ENCODE measurements around the gene GRPR. TPM values are rescaled to one million over a fixed set of nuclear protein-coding genes. Genes with fewer than 3 reads are reported as not detected.

The GRPR gene
- total and polyA plus RNA-seq, 10 of the 15 experiments (the other 5 are each of a cell fraction or from before 2014, with no cell fraction given), result 0.10 to 3.7 (median 0.21) TPM; not detected in 1

- H3K4me1 ChIP-seq (ENCODE audit: control insufficient read depth, insufficient read depth, low read length), result no peaks in the 10 kb centered on the region
- DNase-seq (ENCODE audit: low read depth, low spot score) (no peak), FAIRE-seq (no peak), ATAC-seq (no peak)
- no peak overlapping the region for H3K4me3 ChIP-seq
- H3K79me2 ChIP-seq (ENCODE audit: control insufficient read depth, insufficient read depth, low read length), result no peaks in the 10 kb centered on the region
- in situ Hi-C loops (cut with MboI), result no loop called here
- H4K20me1 ChIP-seq (ENCODE audit: control insufficient read depth, insufficient read depth), result no peaks in the 10 kb centered on the region
- no peaks in the 10 kb centered on the region for H3K9me3 ChIP-seq (replicated peaks; ENCODE audit: control insufficient read depth, insufficient read depth, low read length)
- no peak overlapping the region for H3K9ac ChIP-seq (ENCODE audit: control insufficient read depth, insufficient read depth, low read length)
- no TSS peak for BruUV-seq (replicated peaks)
- POLR2A ChIA-PET, result no interaction called here
- no peak overlapping the region for H2AFZ ChIP-seq (ENCODE audit: control insufficient read depth, low read depth, low read length)
- H3K27me3 ChIP-seq (replicated peaks in 1 of 2; ENCODE audit: control insufficient read depth in 2 of 2, insufficient read depth in 2 of 2, low read length in 1 of 2), result no peaks in the 10 kb centered on the region
- H3K27ac ChIP-seq (ENCODE audit: control insufficient read depth, insufficient read depth), result no peak overlapping the region
- H3K36me3 ChIP-seq (ENCODE audit: control insufficient read depth in 2 of 2, insufficient read depth in 2 of 2, low read length in 1 of 2), result no peaks in the 10 kb centered on the region
- SMC1A ChIA-PET (ENCODE audit: uncharacterized antibody, unreplicated experiment), result interaction anchor here (1.7 kb wide), 1 partner anchor 23 kb away, joined by 4 read pairs; no protein-coding TSS in a partner anchor
- TF ChIP-seq CEBPB (IDR thresholded peaks at IDR 0.05; ENCODE audit: borderline replicate concordance in 1 of 2, low read depth in 2 of 2, low read length in 2 of 2) (no peak), ATF7 (IDR thresholded peaks at IDR 0.05; ENCODE audit: low read depth) (0 out of 2 replicates have a peak, but pooled peaks have one; percentile 45)
- CTCF ChIA-PET, result no interaction called here
- 42% methylated on average over 1 of the region's 1 CpG for WGBS (ENCODE audit: insufficient coverage, insufficient replicate concordance, low lambda C conversion rate, missing lambda C conversion rate)
- RAD21 ChIA-PET (ENCODE audit: unreplicated experiment), result no interaction called here
- no peak overlapping the region for H3K4me2 ChIP-seq (ENCODE audit: control insufficient read depth, insufficient read depth)
- intact Hi-C loops (cut with micrococcal nuclease; ENCODE audit: unreplicated experiment), result no loop called here
These were observed 65.3 kb downstream of the GRPR start for GRCh38 chrX:16188687-16189086.

DNA sequence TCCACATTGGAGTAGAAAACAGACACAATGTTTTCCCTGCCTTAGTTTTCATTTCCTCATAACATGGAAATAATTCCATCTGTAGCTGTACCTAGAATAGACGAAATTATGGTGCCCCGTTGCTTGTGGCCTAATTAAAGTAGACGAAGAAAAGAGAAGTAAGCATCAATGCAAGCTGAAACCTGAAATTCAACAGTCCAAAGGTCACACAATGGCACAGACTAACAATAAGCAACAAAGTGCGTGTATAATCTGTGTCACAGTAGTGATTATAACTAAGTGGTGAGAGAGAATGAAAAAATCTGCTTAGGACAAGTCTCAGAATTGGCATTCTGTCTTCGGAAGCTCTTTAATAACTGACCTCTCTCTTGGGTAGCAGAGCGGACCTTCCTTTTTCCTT, 68.2 kb downstream of the GRPR start:
- SMC1A ChIA-PET (ENCODE audit: uncharacterized antibody, unreplicated experiment), result interaction anchor here (0.9 kb wide), 1 partner anchor 20 kb away, joined by 4 read pairs; no protein-coding TSS in a partner anchor

More for the DNA sequence above, 68.2 kb downstream of the GRPR start:
- H3K9ac ChIP-seq (ENCODE audit: control insufficient read depth, insufficient read depth, low read length), result no peak overlapping the region
- in situ Hi-C loops (cut with MboI), result no loop called here
- H2AFZ ChIP-seq (ENCODE audit: control insufficient read depth, low read depth, low read length), result no peak overlapping the region
- H3K4me1 ChIP-seq (ENCODE audit: control insufficient read depth, insufficient read depth, low read length), result no peaks in the 10 kb centered on the region
- intact Hi-C loops (cut with micrococcal nuclease; ENCODE audit: unreplicated experiment), result no loop called here
- FAIRE-seq (no peak), ATAC-seq (peak; percentile 63), DNase-seq (ENCODE audit: low read depth, low spot score) (no peak)
- H3K27me3 ChIP-seq (replicated peaks in 1 of 2; ENCODE audit: control insufficient read depth in 2 of 2, insufficient read depth in 2 of 2, low read length in 1 of 2), result no peaks in the 10 kb centered on the region
- no peaks in the 10 kb centered on the region for H3K36me3 ChIP-seq (ENCODE audit: control insufficient read depth in 2 of 2, insufficient read depth in 2 of 2, low read length in 1 of 2)
- no peaks in the 10 kb centered on the region for H3K79me2 ChIP-seq (ENCODE audit: control insufficient read depth, insufficient read depth, low read length)
- 41% methylated on average over 6 of the region's 6 CpGs for WGBS (ENCODE audit: insufficient coverage, insufficient replicate concordance, low lambda C conversion rate, missing lambda C conversion rate)
- RAD21 ChIA-PET (ENCODE audit: unreplicated experiment), result no interaction called here
- CTCF ChIA-PET, result interaction anchor here (1.1 kb wide), 1 partner anchor 53 kb away, joined by 3 read pairs; no protein-coding TSS in a partner anchor
- H3K9me3 ChIP-seq (replicated peaks; ENCODE audit: control insufficient read depth, insufficient read depth, low read length), result no peaks in the 10 kb centered on the region
- no peak overlapping the region for H3K27ac ChIP-seq (ENCODE audit: control insufficient read depth, insufficient read depth)
- BruUV-seq (replicated peaks), result no TSS peak
- no peak overlapping the region for H3K4me3 ChIP-seq
- H3K4me2 ChIP-seq (ENCODE audit: control insufficient read depth, insufficient read depth), result no peak overlapping the region
- H4K20me1 ChIP-seq (ENCODE audit: control insufficient read depth, insufficient read depth), result no peaks in the 10 kb centered on the region
- TF ChIP-seq MTA2 (IDR thresholded peaks at IDR 0.05; ENCODE audit: low read depth), result peak; percentile 20; the same call in 1 of the 2 replicates
- no peak for TF ChIP-seq GABPA (IDR thresholded peaks at IDR 0.05; ENCODE audit: low read depth)
- POLR2A ChIA-PET, result no interaction called here
